ENCODE measurements around the gene EYS. TPM values are rescaled to one million over a fixed set of nuclear protein-coding genes. Genes with fewer than 3 reads are reported as not detected.

The EYS gene
- total and polyA plus RNA-seq, 8 donors = 0.03 to 0.25 (median 0.13) TPM

GRCh38 chr6:63716169-63716568, 1990.9 kb downstream of the EYS start:
- Histone ChIP-seq H3K27ac (no peak overlapping the region), H3K4me1 (no peaks in the 10 kb centered on the region), H3K27me3 (no peaks in the 10 kb centered on the region), H3K36me3 (peaks cover 5 to 25% (median 20%) of the 10 kb centered on the region in 3 donors), H3K4me3 (no peak overlapping the region), H3K9me3 (no peaks in the 10 kb centered on the region)
- no peak for TF ChIP-seq CTCF (IDR thresholded peaks at IDR 0.05)
- no peak for DNase-seq
- WGBS, 2 donors = 97 to 98% methylated on average over 2 of the region's 2 CpGs
- no peak for FAIRE-seq
- ATAC-seq = no peak
- intact Hi-C loops (cut with DNase I) = no loop called here

- DNase-seq (no peak), ATAC-seq (no peak), FAIRE-seq (peak; percentile 56)
- no peak overlapping the region for H3K4me3 ChIP-seq
- H3K27me3 ChIP-seq = no peaks in the 10 kb centered on the region
- H3K27ac ChIP-seq = no peak overlapping the region
- intact Hi-C loops (cut with DNase I) = no loop called here
- peaks cover 0 to under 1% (median 0%) of the 10 kb centered on the region in 3 donors for H3K4me1 ChIP-seq
- TF ChIP-seq CTCF (IDR thresholded peaks at IDR 0.05) = no peak
- H3K36me3 ChIP-seq = peaks cover 5 to 45% (median 23%) of the 10 kb centered on the region in 3 donors
- no peaks in the 10 kb centered on the region for H3K9me3 ChIP-seq
Observed at GRCh38 chr6:63714091-63714490, 1992.9 kb downstream of the EYS start.

GRCh38 chr6:63713332-63713731, 1993.7 kb downstream of the EYS start:
- no peak overlapping the region for H3K4me3 ChIP-seq
- no peak for DNase-seq
- H3K27me3 ChIP-seq = no peaks in the 10 kb centered on the region
- H3K9me3 ChIP-seq = no peaks in the 10 kb centered on the region
- TF ChIP-seq CTCF (IDR thresholded peaks at IDR 0.05) = no peak
- H3K4me1 ChIP-seq = peaks cover 0 to 5% (median 4%) of the 10 kb centered on the region in 3 donors
- 86 to 89% methylated on average over 6 of the region's 6 CpGs for WGBS, 2 donors
- no peak for FAIRE-seq
- intact Hi-C loops (cut with DNase I) = no loop called here
- H3K27ac ChIP-seq = no peak overlapping the region
- ATAC-seq = no peak
- peaks cover 5 to 51% (median 23%) of the 10 kb centered on the region in 3 donors for H3K36me3 ChIP-seq

DNA sequence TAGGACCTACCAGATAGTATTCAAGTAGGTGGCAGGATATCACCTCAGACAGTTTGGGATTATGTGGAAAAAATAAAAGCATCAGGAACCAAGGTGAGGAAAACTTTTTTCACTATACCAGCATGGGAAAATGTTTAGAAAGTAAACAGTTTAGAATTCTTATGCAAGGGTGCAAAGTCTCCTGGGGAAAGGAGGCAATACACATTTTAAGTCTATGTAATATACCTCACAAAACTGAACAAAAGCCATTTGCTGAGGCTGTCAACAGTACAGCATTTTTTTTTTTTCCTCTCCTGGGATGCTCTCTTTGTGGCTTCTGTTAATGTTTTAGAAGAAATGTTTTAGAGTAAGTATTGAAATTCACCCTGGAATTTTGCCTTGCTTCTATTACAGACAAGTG, 1997.9 kb downstream of the EYS start:
- no peak for DNase-seq
- H3K27ac ChIP-seq = no peak overlapping the region
- H3K4me1 ChIP-seq = peaks cover 0 to 5% (median 4%) of the 10 kb centered on the region in 3 donors
- no peak for TF ChIP-seq CTCF (IDR thresholded peaks at IDR 0.05)
- no peak overlapping the region for H3K4me3 ChIP-seq
- peaks cover 5 to 57% (median 26%) of the 10 kb centered on the region in 3 donors for H3K36me3 ChIP-seq
- no peaks in the 10 kb centered on the region for H3K9me3 ChIP-seq
- H3K27me3 ChIP-seq = no peaks in the 10 kb centered on the region
- no peak for FAIRE-seq
- ATAC-seq = no peak
- intact Hi-C loops (cut with DNase I) = no loop called here

GRCh38 chr6:63708631-63709030, 1998.4 kb downstream of the EYS start:
- Histone ChIP-seq H3K4me3 (no peak overlapping the region), H3K4me1 (peaks cover 0 to 5% (median 4%) of the 10 kb centered on the region in 3 donors), H3K27me3 (no peaks in the 10 kb centered on the region), H3K27ac (no peak overlapping the region), H3K9me3 (no peaks in the 10 kb centered on the region), H3K36me3 (peaks cover 5 to 57% (median 29%) of the 10 kb centered on the region in 3 donors)
- ATAC-seq (no peak), DNase-seq (no peak), FAIRE-seq (no peak)
- TF ChIP-seq CTCF (IDR thresholded peaks at IDR 0.05) = no peak
- 88 to 95% methylated on average over 1 of the region's 1 CpG for WGBS, 2 donors
- intact Hi-C loops (cut with DNase I) = no loop called here
